ENCODE measurements around the gene DENND1B.

The DENND1B gene

GRCh38 chr1:197775282-197776262 is at the start of gene DENND1B:
DENND1B (minus strand) TSS chr1:197775480; CDS start chr1:197775155, 325 bp downstream.
- no peak for FAIRE-seq

- no peak for FAIRE-seq
Observed at GRCh38 chr1:197814306-197814705, 39.0 kb upstream of the DENND1B start.

GRCh38 chr1:197813741-197814140 is 38.5 kb upstream of the DENND1B start:
- no peak for FAIRE-seq

- no peak for FAIRE-seq
Observed at GRCh38 chr1:197811769-197812168, 36.5 kb upstream of the DENND1B start.

- FAIRE-seq = no peak
Observed at GRCh38 chr1:197810812-197811211, 35.5 kb upstream of the DENND1B start.

- FAIRE-seq = no peak
Observed at GRCh38 chr1:197808880-197809279, 33.6 kb upstream of the DENND1B start.

- FAIRE-seq = no peak
Observed at GRCh38 chr1:197807739-197808453, 32.6 kb upstream of the DENND1B start.

- no peak for FAIRE-seq
Observed at GRCh38 chr1:197807216-197807615, 31.9 kb upstream of the DENND1B start.

- FAIRE-seq = no peak
Observed at GRCh38 chr1:197806718-197807117, 31.4 kb upstream of the DENND1B start.

GRCh38 chr1:197801684-197802083 is 26.4 kb upstream of the DENND1B start:
- FAIRE-seq = no peak

- no peak for FAIRE-seq
Observed at GRCh38 chr1:197801111-197801482, 25.8 kb upstream of the DENND1B start.

- FAIRE-seq = no peak
Observed at GRCh38 chr1:197800379-197801110, 25.3 kb upstream of the DENND1B start.

- no peak for FAIRE-seq
Observed at GRCh38 chr1:197799271-197799670, 24.0 kb upstream of the DENND1B start.

- no peak for FAIRE-seq
Observed at GRCh38 chr1:197798492-197798891, 23.2 kb upstream of the DENND1B start.

- no peak for FAIRE-seq
Observed at GRCh38 chr1:197797010-197797409, 21.7 kb upstream of the DENND1B start.

- FAIRE-seq = no peak
Observed at GRCh38 chr1:197788741-197789739, 13.8 kb upstream of the DENND1B start.

- FAIRE-seq = no peak
Observed at GRCh38 chr1:197787623-197788536, 12.6 kb upstream of the DENND1B start.

GRCh38 chr1:197787056-197787455 is 11.8 kb upstream of the DENND1B start:
- no peak for FAIRE-seq

- FAIRE-seq = no peak
Observed at GRCh38 chr1:197786280-197786679, 11.0 kb upstream of the DENND1B start.

GRCh38 chr1:197783510-197783948 is 8.2 kb upstream of the DENND1B start:
- FAIRE-seq = no peak
